GM12891 (cell line): ENCODE results near the gene ANO7.

ENCODE experiments used
- DNase-seq: peaks from one replicate; pipeline ENCODE4 v3.0.0; 2011; ENCODE audit warnings: low spot score; ENCODE audit not compliant: insufficient read length
- FAIRE-seq: peaks from 2 replicates; lab custom pipeline; 2011; peaks lifted over from hg19 to GRCh38; lab: Jason Lieb, UNC
- PAX5 ChIP-seq: IDR thresholded peaks from 2 replicates; pipeline ENCODE4 v1.6.1; 2011; ENCODE audit warnings: low read length, moderate library complexity, mild to moderate bottlenecking; ENCODE audit not compliant: insufficient read depth, severe bottlenecking
- POLR2A ChIP-seq: IDR thresholded peaks from 2 replicates; pipeline ENCODE4 v1.6.1; 2011; ENCODE audit warnings: low read depth, low read length, control low read depth
- POLR2AphosphoS5 ChIP-seq: IDR thresholded peaks from 2 replicates; pipeline ENCODE4 v1.6.1; 2011; ENCODE audit warnings: low read depth, low read length, control low read depth
- POU2F2 ChIP-seq: IDR thresholded peaks from 2 replicates; pipeline ENCODE4 v1.6.1; 2011; ENCODE audit warnings: low read depth, mild to moderate bottlenecking, control low read depth, low read length, moderate library complexity
- SPI1 ChIP-seq: IDR thresholded peaks from 2 replicates; pipeline ENCODE4 v1.6.1; 2011; ENCODE audit warnings: low read depth, low read length, control low read depth
- TAF1 ChIP-seq: IDR thresholded peaks from 2 replicates; pipeline ENCODE4 v1.6.1; 2011; ENCODE audit warnings: low read depth, low read length, control low read depth

The ANO7 gene

GRCh38 chr2:241178961-241179360 lies 9.5 kb upstream of the ANO7 start:
- DNase-seq (no peak), FAIRE-seq (no peak)
- TF ChIP-seq POLR2A, result no peak
- no peak for TF ChIP-seq SPI1
- no peak for TF ChIP-seq PAX5
- no peak for TF ChIP-seq POLR2AphosphoS5
- TF ChIP-seq POU2F2, result no peak
- no peak for TF ChIP-seq TAF1

- FAIRE-seq (no peak), DNase-seq (no peak)
- TF ChIP-seq POLR2A, result no peak
- TF ChIP-seq POU2F2, result no peak
- no peak for TF ChIP-seq SPI1
- no peak for TF ChIP-seq POLR2AphosphoS5
- no peak for TF ChIP-seq PAX5
- no peak for TF ChIP-seq TAF1
These were observed 8.6 kb upstream of the ANO7 start for GRCh38 chr2:241179899-241180298.

- DNase-seq (no peak), FAIRE-seq (no peak)
- TF ChIP-seq POLR2A, result no peak
- no peak for TF ChIP-seq TAF1
- no peak for TF ChIP-seq PAX5
- no peak for TF ChIP-seq POLR2AphosphoS5
- no peak for TF ChIP-seq POU2F2
- no peak for TF ChIP-seq SPI1
These were observed 8.0 kb upstream of the ANO7 start for GRCh38 chr2:241180495-241180894.

GRCh38 chr2:241182126-241182525 lies 6.4 kb upstream of the ANO7 start:
- TF ChIP-seq SPI1 (no peak), PAX5 (no peak), POU2F2 (no peak), POLR2A (no peak), TAF1 (no peak), POLR2AphosphoS5 (no peak)
- no peak for DNase-seq
- no peak for FAIRE-seq

- FAIRE-seq (no peak), DNase-seq (no peak)
- TF ChIP-seq PAX5 (no peak), POLR2AphosphoS5 (no peak), POLR2A (no peak), POU2F2 (no peak), TAF1 (no peak), SPI1 (no peak)
These were observed 5.8 kb upstream of the ANO7 start for GRCh38 chr2:241182531-241183133.

GRCh38 chr2:241183221-241183620 lies 5.3 kb upstream of the ANO7 start:
- FAIRE-seq (no peak), DNase-seq (no peak)
- TF ChIP-seq POU2F2 (no peak), POLR2AphosphoS5 (no peak), TAF1 (no peak), SPI1 (no peak), POLR2A (no peak), PAX5 (no peak)

GRCh38 chr2:241184901-241185300 lies 3.6 kb upstream of the ANO7 start:
- no peak for FAIRE-seq
- no peak for DNase-seq
- TF ChIP-seq POLR2A, result no peak
- no peak for TF ChIP-seq SPI1
- no peak for TF ChIP-seq POU2F2
- TF ChIP-seq TAF1, result no peak
- TF ChIP-seq PAX5, result no peak
- no peak for TF ChIP-seq POLR2AphosphoS5

- no peak for FAIRE-seq
- TF ChIP-seq POLR2A (no peak), PAX5 (no peak), SPI1 (no peak), TAF1 (no peak), POLR2AphosphoS5 (no peak), POU2F2 (no peak)
- no peak for DNase-seq
These were observed 2.5 kb upstream of the ANO7 start for GRCh38 chr2:241185961-241186360.

- no peak for FAIRE-seq
- TF ChIP-seq TAF1, result no peak
- no peak for TF ChIP-seq POLR2AphosphoS5
- no peak for TF ChIP-seq PAX5
- no peak for TF ChIP-seq SPI1
- no peak for TF ChIP-seq POU2F2
- no peak for TF ChIP-seq POLR2A
- no peak for DNase-seq
These were observed 1.2 kb upstream of the ANO7 start for GRCh38 chr2:241187101-241187917.

GRCh38 chr2:241187918-241188234 lies 601 bp upstream of the ANO7 start:
- FAIRE-seq, result no peak
- TF ChIP-seq POU2F2, result no peak
- TF ChIP-seq POLR2A, result no peak
- TF ChIP-seq PAX5, result no peak
- TF ChIP-seq TAF1, result no peak
- DNase-seq, result no peak
